ENCODE results near the gene TNS1. TPM values are rescaled to one million over a fixed set of nuclear protein-coding genes. Genes with fewer than 3 reads are reported as not detected.

TNS1 gene
- total and polyA plus RNA-seq, 8 donors: 139 to 327 (median 159) TPM

GRCh38 chr2:217993817-217994463, 8.9 kb downstream of the TNS1 start:
- Histone ChIP-seq H3K27ac (no peak overlapping the region), H3K4me3 (no peak overlapping the region)

DNA sequence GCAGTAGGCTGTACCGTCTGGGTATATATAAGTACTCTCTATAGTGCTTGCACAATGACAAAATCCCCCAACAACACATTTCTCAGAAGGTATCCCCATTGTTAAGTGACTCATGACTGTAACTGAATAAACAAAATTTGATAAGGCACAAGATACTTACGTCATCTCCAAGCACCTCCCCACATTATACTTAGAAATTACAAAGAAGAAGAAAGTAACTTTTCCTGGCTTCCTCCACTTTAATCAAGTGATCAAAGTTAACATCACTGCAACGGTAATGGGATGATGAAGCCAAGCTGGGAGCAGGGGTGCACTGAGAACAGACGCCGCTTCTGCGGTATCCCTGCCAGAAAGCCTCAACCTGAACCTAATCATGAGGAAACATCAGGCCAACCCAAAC, 9.7 kb downstream of the TNS1 start:
- no peaks in the 10 kb centered on the region for H3K9me3 ChIP-seq
- intact Hi-C loops (cut with DNase I): no loop called here
- no peak for TF ChIP-seq CTCF (IDR thresholded peaks at IDR 0.05)
- ATAC-seq (no peak), DNase-seq (no peak)
- no peaks in the 10 kb centered on the region for H3K36me3 ChIP-seq
- no peak overlapping the region for H3K27ac ChIP-seq
- H3K4me3 ChIP-seq: no peak overlapping the region
- H3K27me3 ChIP-seq: no peaks in the 10 kb centered on the region
- peaks cover 20 to 49% of the 10 kb centered on the region in 2 donors for H3K4me1 ChIP-seq

More at GRCh38 chr2:217993817-217994463, 8.9 kb downstream of the TNS1 start:
- Histone ChIP-seq H3K4me1 (peaks cover 13 to 41% of the 10 kb centered on the region in 2 donors), H3K9me3 (no peaks in the 10 kb centered on the region), H3K36me3 (no peaks in the 10 kb centered on the region), H3K27me3 (no peaks in the 10 kb centered on the region)
- DNase-seq: peak in 1 of 4 donors; percentile 89
- peak; percentile 70 to 78 for TF ChIP-seq CTCF (IDR thresholded peaks at IDR 0.05)
- ATAC-seq: peak; percentile 74
- intact Hi-C loops (cut with DNase I): no loop called here

DNA sequence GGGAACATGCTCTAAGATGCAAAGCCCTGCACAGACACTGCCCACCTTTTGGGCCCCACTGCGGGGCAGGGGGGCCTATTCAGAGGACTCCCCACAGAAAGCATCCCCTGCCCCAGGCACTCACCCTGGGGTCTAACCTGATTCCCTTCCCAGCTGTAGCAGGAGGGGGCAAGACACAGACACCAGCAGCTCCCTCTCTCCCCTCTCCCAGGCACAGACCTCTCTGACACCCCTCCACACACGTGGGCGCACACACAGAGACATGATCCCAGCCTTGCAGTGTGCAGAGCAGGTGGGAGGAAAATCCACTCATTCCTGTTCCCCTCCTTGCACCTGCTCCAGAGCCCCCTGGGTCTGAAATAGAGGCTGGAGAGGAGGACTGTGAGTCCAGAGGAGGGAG, 10.7 kb downstream of the TNS1 start:
- no peak overlapping the region for H3K4me3 ChIP-seq
- H3K36me3 ChIP-seq: no peaks in the 10 kb centered on the region
- H3K27ac ChIP-seq: no peak overlapping the region
- intact Hi-C loops (cut with DNase I): no loop called here
- H3K4me1 ChIP-seq: peaks cover 26 to 58% of the 10 kb centered on the region in 2 donors
- peak in 1 of 4 donors; percentile 19 for DNase-seq
- TF ChIP-seq CTCF (IDR thresholded peaks at IDR 0.05): no peak
- no peaks in the 10 kb centered on the region for H3K9me3 ChIP-seq
- no peak for ATAC-seq
- H3K27me3 ChIP-seq: no peaks in the 10 kb centered on the region

GRCh38 chr2:217990791-217991465, 11.9 kb downstream of the TNS1 start:
- no peak overlapping the region for H3K4me3 ChIP-seq
- H3K4me1 ChIP-seq: peaks cover 24 to 48% of the 10 kb centered on the region in 2 donors
- intact Hi-C loops (cut with DNase I): no loop called here
- no peak overlapping the region for H3K27ac ChIP-seq
- H3K9me3 ChIP-seq: no peaks in the 10 kb centered on the region
- ATAC-seq (no peak), DNase-seq (peak in 1 of 4 donors; percentile 28)
- H3K36me3 ChIP-seq: no peaks in the 10 kb centered on the region
- H3K27me3 ChIP-seq: no peaks in the 10 kb centered on the region
- no peak for TF ChIP-seq CTCF (IDR thresholded peaks at IDR 0.05)

- Histone ChIP-seq H3K4me1 (peaks cover 18 to 43% of the 10 kb centered on the region in 2 donors), H3K27me3 (no peaks in the 10 kb centered on the region), H3K9me3 (no peaks in the 10 kb centered on the region), H3K4me3 (no peak overlapping the region), H3K27ac (no peak overlapping the region), H3K36me3 (no peaks in the 10 kb centered on the region)
- no peak for ATAC-seq
- intact Hi-C loops (cut with DNase I): no loop called here
- TF ChIP-seq CTCF (IDR thresholded peaks at IDR 0.05): no peak
- no peak for DNase-seq
Observed at GRCh38 chr2:217990389-217990788, 12.4 kb downstream of the TNS1 start.
